Retinal pigment epithelial cell (primary cell): ENCODE data around the gene LHFPL6.

ENCODE experiments used
- DNase-seq: peaks from one replicate; pipeline ENCODE4 v3.0.0-alpha.2; 2010; ENCODE audit warnings: low read depth
- H3K4me3 ChIP-seq: 2 replicates; pipeline ENCODE4 v1.5.1; 2011; ENCODE audit warnings: mild to moderate bottlenecking, low read length, control low read depth, moderate library complexity
- CTCF ChIP-seq: conservative IDR thresholded peaks from 2 replicates; pipeline ENCODE4 v1.5.1; 2011; ENCODE audit warnings: low read depth, low read length, control low read depth, inconsistent platforms

The LHFPL6 gene

GRCh38 chr13:39414339-39414738 lies 188.7 kb downstream of the LHFPL6 start:
- no peak overlapping the region for H3K4me3 ChIP-seq
- no peak for TF ChIP-seq CTCF
- no peak for DNase-seq

- H3K4me3 ChIP-seq, result no peak overlapping the region
- no peak for DNase-seq
- no peak for TF ChIP-seq CTCF
Measured at GRCh38 chr13:39411511-39411910, 191.5 kb downstream of the LHFPL6 start.

GRCh38 chr13:39410964-39411363 lies 192.0 kb downstream of the LHFPL6 start:
- DNase-seq, result no peak
- H3K4me3 ChIP-seq, result no peak overlapping the region
- no peak for TF ChIP-seq CTCF

- H3K4me3 ChIP-seq, result no peak overlapping the region
- DNase-seq, result no peak
- TF ChIP-seq CTCF, result no peak
Measured at GRCh38 chr13:39410096-39410901, 192.7 kb downstream of the LHFPL6 start.

- H3K4me3 ChIP-seq, result no peak overlapping the region
- no peak for DNase-seq
- TF ChIP-seq CTCF, result no peak
Measured at GRCh38 chr13:39408512-39408911, 194.5 kb downstream of the LHFPL6 start.

GRCh38 chr13:39407786-39408185 lies 195.2 kb downstream of the LHFPL6 start:
- H3K4me3 ChIP-seq, result no peak overlapping the region
- DNase-seq, result no peak
- no peak for TF ChIP-seq CTCF

- no peak for TF ChIP-seq CTCF
- DNase-seq, result no peak
- H3K4me3 ChIP-seq, result no peak overlapping the region
Measured at GRCh38 chr13:39407138-39407537, 195.9 kb downstream of the LHFPL6 start.
